HG03159 (cell line): ENCODE results near the gene AGT.
"Not testable (repeated sequence)": the region's sequence is repeated elsewhere in the genome, so short reads cannot be mapped to it uniquely, and the experiment has no call there.

Source experiments
- ATAC-seq: cut with Tn5 transposase; IDR thresholded peaks from one replicate; pipeline ENCODE4 v1.9.1; 2021; ENCODE audit warnings: mild to moderate bottlenecking, moderate library complexity; ENCODE audit not compliant: unreplicated experiment

Gene AGT

DNA sequence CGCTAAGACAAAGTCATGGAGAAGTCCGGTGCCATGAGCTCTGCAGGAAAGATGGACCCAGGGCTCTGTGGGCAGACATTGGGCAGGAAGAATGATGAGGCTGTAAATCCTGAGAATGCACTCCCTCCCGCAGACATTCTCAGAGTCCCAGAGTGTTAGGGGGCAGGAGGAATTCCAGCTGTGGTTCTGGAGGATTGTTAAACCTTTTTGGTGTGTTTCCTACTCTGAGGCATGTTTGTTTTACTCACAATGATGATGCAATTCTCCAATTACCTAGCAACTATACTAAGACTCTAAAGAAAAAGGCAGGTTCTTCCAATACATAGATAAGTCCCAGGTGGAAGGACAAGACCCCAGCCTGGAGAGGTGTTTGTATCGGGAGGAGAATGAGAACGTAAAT lies 30.5 kb upstream of the AGT start:
- ATAC-seq: no peak

DNA sequence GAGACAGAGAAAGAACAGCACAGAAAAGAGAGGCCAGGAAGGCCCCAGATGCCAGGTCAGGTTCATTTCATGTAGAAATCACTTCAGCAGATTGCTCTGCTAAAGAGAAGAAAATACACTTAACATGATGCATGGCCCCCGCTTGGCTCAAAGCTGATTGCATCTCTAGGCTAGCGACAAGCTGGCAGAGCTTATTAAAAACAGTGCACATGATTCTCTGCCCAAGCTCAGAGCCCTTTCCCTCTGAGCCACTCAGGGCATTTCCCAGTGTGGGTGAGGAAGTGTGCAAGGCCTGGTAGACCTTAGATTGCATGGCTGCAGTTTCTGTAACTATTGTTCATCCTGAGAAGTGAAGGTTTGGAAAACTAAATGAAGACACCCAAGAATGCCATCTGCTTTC lies 30.0 kb upstream of the AGT start:
- no peak for ATAC-seq

DNA sequence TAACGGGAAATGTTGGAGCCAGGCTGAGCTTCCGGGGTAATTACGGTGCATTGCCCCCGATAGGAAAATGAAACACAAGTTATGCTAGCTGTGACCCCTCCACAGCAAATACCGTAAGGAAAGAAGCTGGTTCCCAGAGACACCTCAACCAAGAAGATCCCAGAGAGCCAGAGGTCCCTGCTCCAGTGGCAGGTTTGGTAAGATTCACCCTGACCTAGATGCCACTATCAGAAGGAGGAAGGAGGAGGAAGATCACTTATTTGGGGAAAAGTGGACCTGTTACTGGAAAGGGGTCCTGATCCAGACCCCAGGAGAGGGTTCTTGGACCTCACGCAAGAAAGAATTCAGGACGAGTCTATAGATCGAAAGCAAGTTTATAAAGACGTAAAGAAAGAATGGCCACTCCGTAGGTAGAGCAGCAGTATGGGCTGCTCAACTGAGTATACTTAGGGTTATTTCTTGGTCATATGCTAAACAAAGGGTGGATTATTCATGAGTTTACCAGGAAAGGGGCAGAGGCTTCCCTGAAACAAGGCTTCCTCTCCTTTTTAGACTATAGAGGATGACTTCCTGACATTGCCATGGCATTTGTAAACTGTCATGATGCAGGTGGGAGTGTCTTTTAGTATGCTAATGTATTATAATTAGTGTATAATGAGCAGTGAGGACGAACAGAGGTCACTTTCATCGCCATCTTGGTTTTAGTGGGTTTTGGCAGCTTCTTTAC lies 25.8 kb upstream of the AGT start:
- no peak for ATAC-seq

GRCh38 chr1:230737622-230738262 lies 23.8 kb upstream of the AGT start:
- no peak for ATAC-seq

DNA sequence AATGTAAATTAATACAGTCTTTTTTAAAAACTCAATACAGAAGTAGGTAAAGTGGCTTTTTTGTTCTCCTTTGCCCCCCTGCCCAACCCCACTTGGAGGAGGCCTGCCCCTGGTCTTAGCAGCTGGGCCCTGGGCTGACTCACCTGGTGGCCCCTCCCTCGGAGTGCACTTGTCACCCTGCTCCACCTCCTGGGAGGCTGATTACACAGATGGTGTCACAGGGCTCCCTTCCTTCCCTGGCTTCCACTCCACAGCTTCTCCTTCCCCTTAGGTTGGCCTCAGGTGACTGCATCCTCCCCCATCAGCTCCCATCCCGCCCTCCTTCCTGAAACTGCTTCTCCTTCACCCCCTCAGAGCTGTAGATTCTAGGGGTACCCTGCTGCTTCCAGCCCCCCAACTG lies 21.5 kb upstream of the AGT start:
- ATAC-seq: no peak

DNA sequence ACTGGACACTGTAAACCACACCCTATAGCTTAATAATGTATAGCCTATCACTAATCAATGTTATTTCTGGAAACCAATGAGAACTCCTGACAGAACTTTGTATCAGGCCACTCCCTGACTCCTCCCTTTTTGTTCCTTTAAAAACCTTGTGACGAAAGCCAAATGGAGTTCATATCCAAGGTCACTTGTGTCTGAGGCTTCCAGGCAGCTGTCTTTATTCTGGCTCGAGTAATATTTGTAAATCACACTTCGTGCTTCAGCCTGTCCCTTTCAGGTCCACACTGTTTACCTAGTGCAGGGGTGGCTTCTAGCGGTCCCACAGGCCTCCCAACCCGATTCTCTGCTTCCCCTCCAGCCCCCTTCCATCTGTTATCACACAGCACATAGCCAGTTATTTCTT lies 17.1 kb upstream of the AGT start:
- ATAC-seq: no peak

DNA sequence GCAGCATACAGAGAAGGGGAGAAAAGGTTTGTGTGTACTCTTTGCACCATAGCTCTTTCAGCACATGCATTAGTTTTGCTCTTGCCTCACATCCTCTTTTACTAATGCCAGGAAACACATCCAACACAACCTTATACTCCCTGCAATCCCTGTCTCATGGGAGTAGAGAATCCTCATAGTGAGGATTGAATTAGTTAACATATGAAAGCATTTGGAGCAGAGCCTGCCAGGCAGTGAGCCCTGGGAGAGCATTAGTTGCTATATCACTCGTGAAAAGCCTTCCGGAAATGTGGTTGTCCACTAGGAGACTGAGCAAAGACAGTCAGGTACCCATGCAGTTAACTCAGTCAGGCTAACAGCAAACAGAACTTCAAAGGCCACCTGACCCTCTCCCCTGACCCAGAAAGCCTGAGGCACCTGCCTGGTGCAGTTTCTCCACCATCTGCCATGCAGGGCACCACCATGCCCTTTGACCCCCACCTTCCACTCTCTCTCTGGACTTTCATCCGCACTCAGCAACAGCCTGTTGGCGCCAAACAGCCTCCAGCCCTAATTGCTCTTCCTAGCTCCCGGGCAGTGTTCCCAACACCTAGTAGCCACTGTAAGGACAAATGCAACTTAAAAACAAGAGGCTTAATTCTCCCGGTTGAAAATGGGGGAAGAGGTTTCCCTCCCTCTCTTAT lies 14.9 kb upstream of the AGT start:
- no peak for ATAC-seq

DNA sequence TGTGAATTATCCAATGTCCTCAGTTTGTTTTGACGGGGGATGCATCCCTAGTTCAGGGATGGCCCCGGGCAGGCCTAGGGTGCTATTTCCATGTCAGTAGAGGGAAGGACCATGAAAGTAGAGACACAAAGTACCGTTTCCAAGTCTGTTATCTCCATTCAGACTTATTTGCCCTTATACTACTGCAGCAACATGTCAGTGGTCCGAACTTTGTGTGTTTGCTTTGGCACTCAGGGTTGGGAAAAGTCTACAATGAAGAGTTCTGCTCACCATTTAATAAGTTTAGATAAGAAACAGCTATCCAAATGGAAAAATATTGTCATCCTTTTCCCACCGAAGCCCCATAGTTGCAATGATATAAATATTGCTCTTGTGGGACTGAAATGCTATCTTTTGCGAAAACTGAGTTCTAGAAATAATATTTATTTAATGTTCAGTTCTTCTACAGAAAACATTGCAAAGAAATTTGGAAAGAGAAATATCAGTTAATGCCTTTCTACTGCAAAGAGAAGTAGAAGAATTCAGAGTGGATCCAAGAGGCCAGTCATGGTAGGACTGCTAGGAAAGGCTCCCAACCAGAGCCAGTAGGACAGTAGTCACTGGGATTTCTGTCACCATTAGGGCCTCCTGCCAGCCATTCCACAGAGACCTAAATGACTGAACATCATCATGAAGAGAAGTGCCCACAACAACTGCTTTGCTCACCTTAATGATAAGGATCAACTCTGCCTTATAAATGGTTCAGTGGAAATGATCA lies 11.5 kb upstream of the AGT start:
- no peak for ATAC-seq

GRCh38 chr1:230721849-230722522 lies 8.1 kb upstream of the AGT start:
- ATAC-seq: not testable (repeated sequence)

DNA sequence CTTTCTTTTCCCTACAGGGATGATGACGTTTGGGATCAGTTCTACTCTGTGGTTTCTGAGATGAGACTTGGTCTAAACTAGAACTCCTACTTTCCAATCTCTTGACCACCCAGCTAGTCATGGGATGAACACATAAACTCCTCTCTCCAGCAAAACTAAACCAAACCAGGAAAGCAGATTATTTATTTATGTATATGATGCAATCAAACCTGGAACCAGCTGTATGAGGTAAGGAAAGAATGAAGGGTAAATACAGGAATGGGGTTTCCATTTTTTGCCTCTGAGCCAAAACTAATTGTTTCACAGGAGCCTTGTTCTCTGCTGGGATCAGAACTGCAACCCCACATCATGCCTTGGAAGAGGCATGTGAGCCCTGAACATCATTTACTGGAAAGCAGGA lies 3.3 kb upstream of the AGT start:
- no peak for ATAC-seq

- not testable (repeated sequence) for ATAC-seq
These were observed 2.5 kb upstream of the AGT start for GRCh38 chr1:230716453-230716852.

- ATAC-seq: no peak
These were observed 1.6 kb upstream of the AGT start for GRCh38 chr1:230715510-230715909.

DNA sequence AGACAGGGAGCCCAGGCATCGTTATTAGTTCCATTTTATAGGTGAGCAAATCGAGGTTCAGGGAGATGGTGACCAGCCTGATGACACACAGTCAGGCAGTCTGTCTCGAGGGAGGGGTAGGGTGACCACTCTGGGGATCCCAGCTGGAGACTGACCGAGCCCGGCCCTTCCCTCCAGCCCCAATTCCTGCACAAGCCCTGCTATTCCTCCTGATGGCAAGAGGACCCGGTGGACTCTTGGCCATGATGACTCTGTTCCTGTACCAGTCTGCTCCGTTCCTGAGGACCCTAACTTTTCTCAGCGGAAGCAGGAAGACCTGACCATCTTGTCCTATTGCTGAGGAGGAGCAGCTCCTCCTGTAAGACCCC lies 391 bp downstream of the AGT start:
- no peak for ATAC-seq

DNA sequence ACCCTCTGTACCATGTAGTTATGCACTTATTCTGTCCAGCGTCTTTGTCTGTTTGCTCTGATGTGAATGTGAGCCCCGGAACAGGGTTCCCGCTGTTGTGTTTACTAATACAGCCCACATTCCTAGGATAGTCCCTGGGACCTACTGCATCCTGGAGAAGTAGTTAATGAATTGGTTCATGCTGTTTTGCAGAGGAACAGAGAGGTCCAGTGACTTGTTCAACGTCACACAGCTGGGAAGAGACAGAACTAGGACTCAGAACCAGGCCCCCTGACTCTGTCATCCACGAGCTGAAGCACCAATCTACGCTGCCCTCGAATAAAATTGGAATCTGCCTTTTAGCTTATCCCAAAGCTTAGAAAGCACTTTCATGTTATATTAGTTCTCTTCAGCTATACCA lies 784 bp downstream of the AGT start:
- ATAC-seq: no peak

- no peak for ATAC-seq
These were observed 1.4 kb downstream of the AGT start for GRCh38 chr1:230712470-230712942.

DNA sequence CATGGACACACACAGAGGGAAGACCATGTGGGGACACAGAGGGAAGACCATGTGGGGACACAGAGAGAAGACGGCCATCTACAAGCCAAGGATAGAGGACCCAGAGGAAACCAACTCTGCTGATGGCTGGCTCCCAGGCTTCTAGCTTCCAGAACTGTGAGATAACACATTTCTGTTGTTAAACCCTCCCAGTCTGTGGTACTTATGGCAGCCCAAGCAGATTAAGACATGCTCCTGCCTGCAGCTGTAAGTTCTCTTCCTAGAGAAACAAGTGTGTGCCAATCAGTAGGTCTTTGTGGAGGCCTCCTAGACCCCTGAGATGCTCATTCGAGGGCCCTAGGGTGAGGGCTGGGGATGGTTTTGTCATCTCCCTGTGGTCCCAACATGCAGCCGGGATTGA lies 2.7 kb downstream of the AGT start:
- ATAC-seq: no peak

GRCh38 chr1:230710543-230710904 lies 3.4 kb downstream of the AGT start:
- ATAC-seq: no peak

DNA sequence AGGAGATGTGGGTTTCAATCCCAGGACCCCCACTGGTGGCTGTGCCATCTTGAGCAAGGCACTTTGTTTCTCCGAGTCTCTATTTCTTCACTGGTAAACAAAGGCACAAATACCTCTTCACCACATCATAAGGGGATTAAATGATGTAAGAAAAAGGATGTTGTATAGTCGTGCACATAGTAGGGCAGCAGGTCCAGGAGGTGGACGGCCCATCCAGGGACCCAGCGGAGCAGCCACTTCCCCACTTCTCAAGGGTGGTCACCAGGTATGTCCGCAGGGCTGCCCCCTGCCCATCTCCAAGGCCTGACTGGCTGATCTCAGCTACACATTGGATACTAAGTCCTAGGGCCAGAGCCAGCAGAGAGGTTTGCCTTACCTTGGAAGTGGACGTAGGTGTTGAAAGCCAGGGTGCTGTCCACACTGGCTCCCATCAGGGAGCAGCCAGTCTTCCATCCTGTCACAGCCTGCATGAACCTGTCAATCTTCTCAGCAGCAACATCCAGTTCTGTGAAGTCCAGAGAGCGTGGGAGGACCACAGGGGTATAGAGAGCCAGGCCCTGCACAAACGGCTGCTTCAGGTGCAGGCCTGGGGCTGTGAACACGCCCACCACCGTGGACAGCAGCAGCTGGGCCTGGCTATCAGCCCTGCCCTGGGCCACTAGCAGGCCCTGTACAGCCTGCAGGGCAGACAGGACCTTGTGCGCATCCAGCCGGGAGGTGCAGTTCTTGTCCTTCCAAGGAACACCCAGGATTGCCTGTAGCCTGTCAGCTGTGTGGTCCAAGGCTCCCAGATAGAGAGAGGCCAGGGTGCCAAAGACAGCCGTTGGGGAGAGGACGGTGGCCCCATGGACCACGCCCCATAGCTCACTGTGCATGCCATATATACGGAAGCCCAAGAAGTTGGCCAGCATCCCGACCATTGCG lies 4.0 kb downstream of the AGT start:
- no peak for ATAC-seq

DNA sequence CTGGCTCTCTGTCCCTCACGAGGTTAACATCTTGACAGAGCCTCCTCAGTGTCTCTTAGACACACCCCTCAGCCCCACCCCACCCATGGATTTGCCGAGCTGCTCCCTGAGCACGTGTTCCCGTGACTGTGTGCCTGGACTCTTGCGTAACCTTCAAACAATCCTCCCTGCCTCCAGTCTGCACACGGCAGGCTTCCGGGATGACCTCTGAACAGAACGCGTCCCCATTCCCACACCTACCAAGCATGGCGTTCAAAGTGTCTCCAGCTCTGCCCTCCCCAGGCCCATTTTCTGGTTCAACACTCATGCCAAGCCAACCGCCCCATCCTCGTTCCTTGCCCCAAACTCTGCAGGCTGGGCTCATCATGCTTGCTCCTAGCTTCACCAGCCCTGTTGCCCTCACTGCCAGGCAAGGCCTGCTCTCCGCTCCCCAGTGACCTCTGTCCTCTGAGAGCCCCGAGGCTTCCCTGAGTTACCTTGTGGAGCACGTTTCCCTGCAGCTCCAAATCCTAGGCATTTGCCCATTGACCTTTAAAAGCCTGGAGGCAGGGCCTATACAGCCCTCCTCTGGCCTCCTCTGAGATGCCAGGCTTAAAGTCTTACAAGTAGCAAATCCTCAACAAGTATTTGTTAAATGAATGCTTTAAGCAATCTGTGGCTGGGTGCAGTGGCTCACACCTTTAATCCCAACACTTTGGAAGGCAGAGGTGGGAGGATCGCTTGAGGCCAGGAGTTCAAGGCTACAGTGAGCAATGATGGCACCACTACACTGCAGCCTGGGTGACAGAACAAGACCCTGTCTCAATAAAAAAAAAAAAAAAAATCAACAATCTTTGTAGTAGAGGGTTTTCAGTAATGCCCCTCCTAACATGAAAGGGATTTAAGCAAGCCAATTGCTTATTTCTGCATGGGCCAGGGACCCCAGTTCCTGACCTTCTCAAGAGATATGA lies 5.0 kb downstream of the AGT start:
- ATAC-seq: no peak
